ENCODE measurements around the gene TPST2.

TPST2 gene

GRCh38 chr22:26496456-26496855, 93.5 kb downstream of the TPST2 start:
- no peaks in the 10 kb centered on the region for H3K27me3 ChIP-seq (ENCODE audit: insufficient read depth, low read length)
- no peaks in the 10 kb centered on the region for H3K79me2 ChIP-seq (ENCODE audit: control insufficient read depth, insufficient read depth, low read length, unreplicated experiment)
- H2AFZ ChIP-seq (ENCODE audit: low read length, unreplicated experiment), result no peak overlapping the region
- H3K4me1 ChIP-seq (ENCODE audit: control insufficient read depth, insufficient read depth, low read length, unreplicated experiment), result no peaks in the 10 kb centered on the region
- H3K27ac ChIP-seq (ENCODE audit: low read depth, low read length), result no peak overlapping the region
- H3K36me3 ChIP-seq (ENCODE audit: insufficient read depth, low read length), result peaks cover 13% of the 10 kb centered on the region
- H3K4me3 ChIP-seq (ENCODE audit: low read depth, low read length), result no peak overlapping the region

- no peak overlapping the region for H3K4me3 ChIP-seq (ENCODE audit: low read depth, low read length)
- no peaks in the 10 kb centered on the region for H3K4me1 ChIP-seq (ENCODE audit: control insufficient read depth, insufficient read depth, low read length, unreplicated experiment)
- H3K27ac ChIP-seq (ENCODE audit: low read depth, low read length), result no peak overlapping the region
- H3K36me3 ChIP-seq (ENCODE audit: insufficient read depth, low read length), result peaks cover 8% of the 10 kb centered on the region; the same call in 1 of the 2 replicates
- no peaks in the 10 kb centered on the region for H3K79me2 ChIP-seq (ENCODE audit: control insufficient read depth, insufficient read depth, low read length, unreplicated experiment)
- H2AFZ ChIP-seq (ENCODE audit: low read length, unreplicated experiment), result no peak overlapping the region
- no peaks in the 10 kb centered on the region for H3K27me3 ChIP-seq (ENCODE audit: insufficient read depth, low read length)
Observed at GRCh38 chr22:26494506-26494905, 95.4 kb downstream of the TPST2 start.

GRCh38 chr22:26492220-26492619, 97.7 kb downstream of the TPST2 start:
- Histone ChIP-seq H3K4me1 (ENCODE audit: control insufficient read depth, insufficient read depth, low read length, unreplicated experiment) (no peaks in the 10 kb centered on the region), H3K36me3 (ENCODE audit: insufficient read depth, low read length) (peaks cover 13% of the 10 kb centered on the region; the same call in 1 of the 2 replicates), H3K27ac (ENCODE audit: low read depth, low read length) (no peak overlapping the region), H2AFZ (ENCODE audit: low read length, unreplicated experiment) (no peak overlapping the region), H3K27me3 (ENCODE audit: insufficient read depth, low read length) (no peaks in the 10 kb centered on the region), H3K4me3 (ENCODE audit: low read depth, low read length) (no peak overlapping the region), H3K79me2 (ENCODE audit: control insufficient read depth, insufficient read depth, low read length, unreplicated experiment) (no peaks in the 10 kb centered on the region)

- Histone ChIP-seq H3K79me2 (ENCODE audit: control insufficient read depth, insufficient read depth, low read length, unreplicated experiment) (peaks cover 6% of the 10 kb centered on the region), H3K4me3 (ENCODE audit: low read depth, low read length) (no peak overlapping the region), H3K27me3 (ENCODE audit: insufficient read depth, low read length) (no peaks in the 10 kb centered on the region), H2AFZ (ENCODE audit: low read length, unreplicated experiment) (no peak overlapping the region), H3K36me3 (ENCODE audit: insufficient read depth, low read length) (peaks cover 13% of the 10 kb centered on the region; the same call in 1 of the 2 replicates), H3K4me1 (ENCODE audit: control insufficient read depth, insufficient read depth, low read length, unreplicated experiment) (peaks cover 4% of the 10 kb centered on the region), H3K27ac (ENCODE audit: low read depth, low read length) (no peak overlapping the region)
Observed at GRCh38 chr22:26489447-26490036, 100.4 kb downstream of the TPST2 start.

GRCh38 chr22:26487996-26488395, 101.9 kb downstream of the TPST2 start:
- peaks cover 13% of the 10 kb centered on the region; the same call in 1 of the 2 replicates for H3K36me3 ChIP-seq (ENCODE audit: insufficient read depth, low read length)
- H3K4me1 ChIP-seq (ENCODE audit: control insufficient read depth, insufficient read depth, low read length, unreplicated experiment), result peaks cover 4% of the 10 kb centered on the region
- H3K4me3 ChIP-seq (ENCODE audit: low read depth, low read length), result no peak overlapping the region
- no peaks in the 10 kb centered on the region for H3K27me3 ChIP-seq (ENCODE audit: insufficient read depth, low read length)
- no peak overlapping the region for H3K27ac ChIP-seq (ENCODE audit: low read depth, low read length)
- H3K79me2 ChIP-seq (ENCODE audit: control insufficient read depth, insufficient read depth, low read length, unreplicated experiment), result peaks cover 12% of the 10 kb centered on the region
- no peak overlapping the region for H2AFZ ChIP-seq (ENCODE audit: low read length, unreplicated experiment)

- Histone ChIP-seq H3K79me2 (ENCODE audit: control insufficient read depth, insufficient read depth, low read length, unreplicated experiment) (peaks cover 20% of the 10 kb centered on the region), H2AFZ (ENCODE audit: low read length, unreplicated experiment) (no peak overlapping the region), H3K4me1 (ENCODE audit: control insufficient read depth, insufficient read depth, low read length, unreplicated experiment) (peaks cover 8% of the 10 kb centered on the region), H3K27ac (ENCODE audit: low read depth, low read length) (no peak overlapping the region), H3K27me3 (ENCODE audit: insufficient read depth, low read length) (no peaks in the 10 kb centered on the region), H3K4me3 (ENCODE audit: low read depth, low read length) (no peak overlapping the region), H3K36me3 (ENCODE audit: insufficient read depth, low read length) (peaks cover 10% of the 10 kb centered on the region; the same call in 1 of the 2 replicates)
Observed at GRCh38 chr22:26486394-26486793, 103.5 kb downstream of the TPST2 start.

- peaks cover 24% of the 10 kb centered on the region for H3K79me2 ChIP-seq (ENCODE audit: control insufficient read depth, insufficient read depth, low read length, unreplicated experiment)
- no peak overlapping the region for H3K4me3 ChIP-seq (ENCODE audit: low read depth, low read length)
- peaks cover 8% of the 10 kb centered on the region for H3K4me1 ChIP-seq (ENCODE audit: control insufficient read depth, insufficient read depth, low read length, unreplicated experiment)
- no peaks in the 10 kb centered on the region for H3K27me3 ChIP-seq (ENCODE audit: insufficient read depth, low read length)
- H2AFZ ChIP-seq (ENCODE audit: low read length, unreplicated experiment), result no peak overlapping the region
- peaks cover 10% of the 10 kb centered on the region; the same call in 1 of the 2 replicates for H3K36me3 ChIP-seq (ENCODE audit: insufficient read depth, low read length)
- no peak overlapping the region for H3K27ac ChIP-seq (ENCODE audit: low read depth, low read length)
Observed at GRCh38 chr22:26485806-26486390, 104.0 kb downstream of the TPST2 start.

GRCh38 chr22:26485013-26485412, 104.9 kb downstream of the TPST2 start:
- Histone ChIP-seq H3K4me3 (ENCODE audit: low read depth, low read length) (peak overlapping the region; percentile 85), H3K36me3 (ENCODE audit: insufficient read depth, low read length) (peaks cover 10% of the 10 kb centered on the region; the same call in 1 of the 2 replicates), H3K4me1 (ENCODE audit: control insufficient read depth, insufficient read depth, low read length, unreplicated experiment) (peaks cover 8% of the 10 kb centered on the region), H3K79me2 (ENCODE audit: control insufficient read depth, insufficient read depth, low read length, unreplicated experiment) (peaks cover 25% of the 10 kb centered on the region), H2AFZ (ENCODE audit: low read length, unreplicated experiment) (no peak overlapping the region), H3K27ac (ENCODE audit: low read depth, low read length) (no peak overlapping the region), H3K27me3 (ENCODE audit: insufficient read depth, low read length) (no peaks in the 10 kb centered on the region)

- peak overlapping the region; percentile 44; the same call in 1 of the 2 replicates for H3K27ac ChIP-seq (ENCODE audit: low read depth, low read length)
- H3K36me3 ChIP-seq (ENCODE audit: insufficient read depth, low read length), result peaks cover 10% of the 10 kb centered on the region; the same call in 1 of the 2 replicates
- no peak overlapping the region for H2AFZ ChIP-seq (ENCODE audit: low read length, unreplicated experiment)
- peak overlapping the region; percentile 85 for H3K4me3 ChIP-seq (ENCODE audit: low read depth, low read length)
- H3K27me3 ChIP-seq (ENCODE audit: insufficient read depth, low read length), result no peaks in the 10 kb centered on the region
- peaks cover 8% of the 10 kb centered on the region for H3K4me1 ChIP-seq (ENCODE audit: control insufficient read depth, insufficient read depth, low read length, unreplicated experiment)
- H3K79me2 ChIP-seq (ENCODE audit: control insufficient read depth, insufficient read depth, low read length, unreplicated experiment), result peaks cover 25% of the 10 kb centered on the region
Observed at GRCh38 chr22:26484360-26484706, 105.6 kb downstream of the TPST2 start.

GRCh38 chr22:26483439-26484359, 106.2 kb downstream of the TPST2 start, which contains the start of the genes HPS4 and SRRD:
Gene HPS4, minus strand, starts transcription at chr22:26483783. Its CDS starts 2,021 bp downstream, at chr22:26481762.
Gene SRRD, plus strand, starts transcription at chr22:26483877. Its CDS starts 14 bp downstream, at chr22:26483891.
- Histone ChIP-seq H3K4me3 (ENCODE audit: low read depth, low read length) (peak within 1 kb of the TSS; percentile 85), H2AFZ (ENCODE audit: low read length, unreplicated experiment) (peak within 1 kb of the TSS; percentile 61), H3K4me1 (ENCODE audit: control insufficient read depth, insufficient read depth, low read length, unreplicated experiment) (peaks cover 8% of the 10 kb centered on the region), H3K27me3 (ENCODE audit: insufficient read depth, low read length) (no peaks in the 10 kb centered on the region), H3K27ac (ENCODE audit: low read depth, low read length) (peak within 1 kb of the TSS; percentile 44), H3K36me3 (ENCODE audit: insufficient read depth, low read length) (peaks cover 9% of the 10 kb centered on the region; the same call in 1 of the 2 replicates), H3K79me2 (ENCODE audit: control insufficient read depth, insufficient read depth, low read length, unreplicated experiment) (peaks cover 25% of the 10 kb centered on the region)
